NCI-H187 treated with DMSO at 0.1 percent for 48 hours (cell line): ENCODE measurements around the gene SAXO1.
"Not testable (repeated sequence)": the region's sequence is repeated elsewhere in the genome, so short reads cannot be mapped to it uniquely, and the experiment has no call there.

Experiments
- DNase-seq: peaks from one replicate; lab custom pipeline; 2025; lab: John Stamatoyannopoulos, UW

Gene SAXO1

DNA sequence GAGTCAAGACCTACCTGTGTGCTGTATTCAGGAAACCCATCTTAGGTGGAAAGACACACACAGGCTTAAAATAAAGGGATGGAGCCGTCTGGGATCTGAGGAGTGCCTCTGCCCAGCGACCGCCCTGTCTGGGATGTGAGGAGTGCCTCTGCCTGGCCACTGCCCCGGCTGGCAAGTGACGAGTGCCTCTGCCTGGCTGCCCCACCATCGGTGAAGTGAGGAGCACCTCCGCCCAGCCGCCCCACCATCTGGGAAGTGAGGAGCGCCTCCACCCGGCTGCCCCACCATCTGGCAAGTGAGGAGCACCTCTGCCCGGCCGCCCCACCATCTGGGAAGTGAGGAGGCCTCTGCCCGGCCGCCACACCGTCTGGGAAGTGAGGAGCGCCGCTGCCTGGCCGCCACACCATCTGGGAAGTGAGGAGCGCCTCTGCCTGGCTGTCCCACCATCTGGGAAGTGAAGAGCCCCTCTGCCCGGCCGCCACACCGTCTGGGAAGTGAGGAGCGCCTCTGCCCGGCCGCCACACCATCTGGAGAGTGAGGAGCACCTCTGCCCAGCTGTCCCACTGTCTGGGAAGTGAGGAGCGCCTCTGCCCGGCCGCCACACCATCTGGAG is 33.7 kb downstream of the SAXO1 start:
- no peak for DNase-seq

GRCh38 chr9:18997151-18997550 is 35.9 kb downstream of the SAXO1 start:
- no peak for DNase-seq

- no peak for DNase-seq
These were observed 36.8 kb downstream of the SAXO1 start for GRCh38 chr9:18996211-18996610.

DNA sequence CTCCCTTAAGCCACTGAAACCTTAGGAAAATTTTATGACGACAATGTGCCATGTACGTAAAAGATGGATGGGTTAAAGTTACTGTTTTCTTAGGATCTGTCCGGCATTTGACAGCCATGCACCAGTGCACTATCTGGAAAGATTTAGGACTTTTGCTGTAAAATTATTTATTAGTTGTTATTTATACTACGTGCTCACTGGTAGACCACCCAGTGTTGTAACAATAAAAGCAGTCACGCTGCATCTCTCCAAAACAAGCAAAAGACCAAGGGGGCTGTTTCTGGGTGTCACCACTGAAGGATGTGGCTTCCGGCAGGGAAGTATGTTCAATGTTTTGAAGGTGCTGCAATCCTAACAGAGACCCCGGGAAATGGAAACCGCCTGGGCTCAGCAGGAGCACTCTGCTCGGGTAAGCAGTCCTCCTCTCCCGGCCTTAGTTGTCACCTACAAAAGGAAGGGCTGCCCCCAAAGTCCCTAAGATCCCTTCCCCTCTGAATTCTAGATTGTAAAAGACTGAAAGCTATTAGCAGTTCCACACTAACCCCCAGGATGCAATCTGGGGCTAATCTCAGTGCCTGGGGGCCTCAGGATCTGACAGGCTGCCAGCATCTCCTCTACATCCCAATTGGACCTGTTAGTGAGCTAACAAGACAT is 38.6 kb downstream of the SAXO1 start:
- no peak for DNase-seq

- not testable (repeated sequence) for DNase-seq
These were observed 41.8 kb downstream of the SAXO1 start for GRCh38 chr9:18991197-18991596.

- no peak for DNase-seq
These were observed 42.5 kb downstream of the SAXO1 start for GRCh38 chr9:18990494-18990893.

DNA sequence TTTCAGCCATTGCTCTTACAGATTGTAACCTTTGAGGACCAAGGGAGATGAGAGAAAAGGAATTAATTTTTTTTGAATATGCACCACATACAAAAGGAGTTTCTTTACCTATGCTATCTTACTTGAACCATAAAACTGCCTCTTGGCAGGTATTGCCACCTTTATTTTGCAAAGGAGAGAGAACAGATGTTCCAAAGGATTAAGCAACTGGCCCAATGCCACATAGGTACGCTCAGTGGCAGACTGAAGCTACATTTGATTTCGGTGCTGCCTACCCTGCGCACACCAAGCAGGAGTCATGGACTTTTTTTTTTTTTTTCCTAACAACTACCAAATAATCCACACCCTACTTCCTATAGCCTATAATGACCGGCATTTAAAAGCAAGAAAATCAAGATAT is 43.1 kb downstream of the SAXO1 start:
- no peak for DNase-seq

DNA sequence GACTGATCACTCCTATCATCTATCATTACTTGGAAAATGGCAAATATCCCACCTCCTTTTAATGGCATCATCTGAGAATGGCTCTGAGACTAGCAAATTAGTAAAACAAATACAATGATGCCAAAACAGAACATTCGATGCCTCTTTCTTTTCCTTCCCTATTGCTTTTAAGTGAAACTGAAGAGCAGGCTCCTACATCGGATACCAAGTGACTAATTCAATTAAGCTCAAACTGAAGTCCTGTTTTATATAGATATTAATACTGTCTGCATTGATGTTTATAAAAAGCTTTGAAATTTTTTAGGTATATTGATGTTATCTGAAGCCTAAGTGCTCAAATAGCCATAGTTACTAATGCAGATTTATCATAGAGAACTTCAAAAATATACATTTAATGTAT is 43.9 kb downstream of the SAXO1 start:
- no peak for DNase-seq

- DNase-seq, result no peak
These were observed 45.0 kb downstream of the SAXO1 start for GRCh38 chr9:18988003-18988402.

DNA sequence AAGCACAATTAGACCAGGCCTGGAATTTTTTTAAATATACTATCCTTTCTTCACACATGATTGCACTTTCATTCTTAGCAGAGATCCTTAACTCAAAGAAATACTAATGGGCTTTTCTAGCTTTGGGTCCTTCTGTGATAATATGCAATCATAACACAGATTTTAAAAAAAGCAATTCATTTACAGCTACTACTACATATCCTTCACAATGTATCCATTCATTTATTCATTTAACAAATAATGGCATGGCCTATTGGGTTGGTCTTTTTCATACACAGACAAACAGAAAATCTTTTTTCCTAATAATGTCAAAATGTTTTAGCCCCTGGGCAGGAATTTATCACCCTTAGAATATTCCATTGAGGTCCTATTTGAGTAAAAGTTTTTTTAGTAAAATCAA is 47.0 kb downstream of the SAXO1 start:
- DNase-seq, result no peak

DNA sequence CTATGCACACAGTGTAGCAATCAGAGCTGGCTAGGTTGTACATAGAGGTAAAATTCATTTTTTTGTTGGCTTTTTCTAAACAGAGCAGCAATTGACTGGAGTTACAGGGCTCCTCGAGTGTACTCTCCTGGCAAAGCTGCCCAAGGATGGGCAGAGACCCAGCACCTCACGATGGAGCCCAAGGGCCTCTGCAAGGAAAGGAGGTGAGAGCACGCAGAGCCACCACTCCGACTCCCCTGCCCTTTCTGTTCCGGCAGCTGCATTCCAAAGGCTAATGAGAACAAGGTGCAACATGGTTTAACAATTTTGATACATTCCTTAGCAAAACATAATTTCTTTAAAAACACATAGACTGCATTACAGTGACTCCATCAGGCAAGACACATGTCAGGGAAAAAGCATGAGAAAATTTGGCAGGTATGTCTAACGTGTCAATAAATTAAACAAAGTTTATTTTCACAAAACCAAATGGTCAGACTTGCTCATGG is 47.5 kb downstream of the SAXO1 start:
- no peak for DNase-seq

DNA sequence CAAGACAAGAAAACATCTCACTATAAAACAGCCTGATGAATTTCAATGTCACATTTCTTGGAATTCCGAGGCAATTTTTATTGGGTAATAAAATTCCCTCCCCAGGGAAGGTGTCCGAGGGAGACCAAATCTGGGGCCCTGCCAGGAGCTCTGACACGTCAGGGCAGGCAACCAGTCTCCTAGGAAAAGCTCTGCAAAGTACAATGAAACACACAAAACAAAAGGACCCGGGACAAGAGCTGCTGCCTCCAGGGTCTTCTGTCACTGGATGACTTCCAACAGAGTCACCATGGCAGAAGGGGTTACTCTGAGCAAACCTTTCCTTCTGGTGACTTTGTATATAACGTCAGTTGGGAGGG is 50.8 kb downstream of the SAXO1 start:
- DNase-seq, result no peak

DNA sequence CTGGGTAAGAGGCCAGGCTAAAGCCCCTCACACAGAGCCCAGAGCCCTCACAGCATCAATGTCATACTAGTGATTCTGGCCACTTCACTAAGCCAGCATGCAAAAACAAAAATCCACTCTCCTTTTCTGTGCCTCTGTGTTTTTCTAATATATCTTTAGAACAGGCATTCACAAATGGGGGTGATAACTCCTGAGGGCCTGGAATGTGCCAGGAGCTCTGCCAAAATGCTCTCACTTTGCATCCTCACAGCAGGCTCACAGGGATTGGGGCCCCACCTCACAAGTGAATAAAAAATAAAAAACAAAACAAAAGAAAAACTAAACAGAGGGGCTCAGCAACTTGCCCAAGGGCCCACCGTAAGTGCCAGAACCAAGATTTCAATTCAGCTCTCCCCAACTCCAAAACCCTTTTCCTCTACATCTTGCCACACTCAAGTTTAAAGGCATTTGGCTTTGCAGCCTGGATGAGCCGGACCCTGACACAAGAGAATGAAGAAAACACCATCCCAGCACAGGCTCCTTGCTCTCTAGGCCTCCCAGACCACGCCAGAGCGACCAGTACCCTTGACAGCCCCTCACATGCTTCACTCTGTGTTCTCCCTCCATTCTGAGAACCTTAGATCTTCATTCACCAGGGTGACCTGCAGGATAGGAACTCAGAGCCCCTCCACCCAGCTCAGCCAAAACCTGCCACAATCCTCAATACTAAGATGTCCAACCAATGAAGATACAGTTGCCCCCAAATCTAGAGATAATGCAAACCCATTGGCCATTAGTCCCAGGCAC is 51.3 kb downstream of the SAXO1 start:
- DNase-seq, result no peak

GRCh38 chr9:18980189-18980588 is 52.8 kb downstream of the SAXO1 start:
- no peak for DNase-seq

DNA sequence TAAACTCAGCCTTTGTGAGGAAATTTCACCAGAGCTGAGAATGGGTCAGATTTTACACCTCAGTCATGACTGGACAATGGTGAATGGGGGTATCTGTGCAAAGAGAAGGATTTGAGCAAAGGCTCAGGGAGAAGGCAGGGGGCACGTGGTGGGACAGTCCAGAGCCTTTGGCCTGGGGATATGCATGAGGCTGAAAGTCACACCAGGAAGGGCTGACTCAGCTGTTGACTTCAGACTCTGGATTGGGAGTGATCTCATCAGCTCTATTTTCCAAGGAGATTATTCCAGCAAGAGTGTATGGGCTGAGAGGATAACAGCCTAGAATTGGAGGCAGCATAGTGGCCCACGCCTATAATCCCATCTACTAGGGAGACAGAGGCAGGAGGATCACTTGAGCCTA is 53.6 kb downstream of the SAXO1 start:
- no peak for DNase-seq

GRCh38 chr9:18978188-18978587 is 54.8 kb downstream of the SAXO1 start:
- DNase-seq, result no peak

GRCh38 chr9:18976709-18977531 is 56.1 kb downstream of the SAXO1 start:
- DNase-seq, result peak; percentile 11

- no peak for DNase-seq
These were observed 56.7 kb downstream of the SAXO1 start for GRCh38 chr9:18976221-18976708.

GRCh38 chr9:18973348-18973747 is 59.7 kb downstream of the SAXO1 start:
- no peak for DNase-seq

DNA sequence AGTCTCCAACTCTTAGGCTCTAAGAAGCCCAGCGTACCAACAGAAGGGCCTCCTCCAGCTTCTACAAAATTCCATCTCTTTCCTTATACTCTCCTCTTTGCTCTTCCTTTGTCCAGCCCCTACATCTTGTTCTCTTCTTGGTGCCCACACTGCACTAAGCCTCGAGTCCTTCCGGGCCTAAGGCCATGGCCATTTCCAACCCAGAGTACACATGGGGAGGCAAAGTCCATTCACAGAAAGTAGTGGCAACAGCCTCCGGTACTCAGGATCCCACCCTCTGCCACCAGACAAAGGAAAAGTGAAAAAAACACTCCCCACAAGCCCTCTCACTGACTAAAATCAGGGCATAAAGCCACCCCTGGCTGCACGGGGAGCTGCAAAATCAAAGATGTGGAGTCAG is 60.3 kb downstream of the SAXO1 start:
- no peak for DNase-seq

GRCh38 chr9:18971909-18972308 is 61.1 kb downstream of the SAXO1 start:
- no peak for DNase-seq

GRCh38 chr9:18971404-18971803 is 61.6 kb downstream of the SAXO1 start:
- DNase-seq, result no peak
